HG02870 (cell line): ENCODE data around the gene CWH43.
"Not testable (repeated sequence)": the region's sequence is repeated elsewhere in the genome, so short reads cannot be mapped to it uniquely, and the experiment has no call there.

Source experiments
- ATAC-seq: cut with Tn5 transposase; IDR thresholded peaks from one replicate; pipeline ENCODE4 v1.9.1; 2021; ENCODE audit warnings: mild to moderate bottlenecking, moderate library complexity; ENCODE audit not compliant: unreplicated experiment

CWH43 gene

DNA sequence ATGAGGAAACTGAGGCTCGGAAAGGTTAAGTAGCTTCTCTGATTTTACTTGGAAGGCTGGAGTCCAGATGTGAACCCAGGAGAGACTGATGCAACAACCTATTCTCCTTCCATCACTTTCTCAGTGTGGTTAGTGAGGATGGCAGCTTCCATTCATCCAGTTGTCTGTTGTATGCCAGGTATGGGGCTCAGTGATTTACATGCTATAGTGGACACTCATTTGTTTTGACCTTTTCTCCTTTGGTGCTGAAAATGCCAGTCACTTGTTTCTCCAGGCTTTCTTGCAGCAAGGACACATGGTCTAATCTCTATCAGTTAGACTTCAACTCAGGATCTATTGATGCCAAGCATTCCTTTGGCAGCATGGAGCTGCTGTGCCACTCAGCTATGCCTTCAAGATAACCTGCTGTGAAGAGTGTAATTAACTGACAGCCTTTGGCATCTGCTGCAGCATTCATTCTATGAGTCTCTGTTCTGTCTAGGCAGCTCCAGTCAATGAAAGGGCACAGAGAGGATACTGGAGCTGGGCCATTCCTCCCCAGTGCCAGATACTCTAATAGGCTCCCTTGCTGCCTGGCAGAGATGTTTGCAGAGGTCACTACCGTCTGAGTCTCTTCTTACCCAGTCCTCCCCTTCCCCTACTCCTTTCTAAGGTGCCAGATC is 11.0 kb upstream of the CWH43 start:
- ATAC-seq, result no peak

DNA sequence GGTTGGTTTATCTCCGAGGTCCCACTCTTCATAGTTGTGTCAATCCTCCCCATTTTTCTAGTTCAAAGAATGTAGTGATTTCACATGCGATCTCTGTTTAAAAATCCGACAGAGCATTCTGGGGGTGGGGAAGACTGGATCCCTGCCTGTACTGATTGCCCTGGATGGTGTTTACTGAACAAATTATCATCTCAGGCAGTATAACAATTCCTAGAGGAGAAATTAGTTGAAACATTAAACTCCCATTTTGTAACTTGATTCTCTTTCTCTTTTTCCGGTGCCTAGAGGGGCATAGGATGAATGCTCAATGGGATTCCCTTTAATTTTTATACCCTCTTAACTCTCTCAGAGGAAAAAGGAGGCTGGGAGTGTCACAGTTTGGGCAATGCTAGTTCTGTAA is 10.0 kb upstream of the CWH43 start:
- ATAC-seq, result no peak

DNA sequence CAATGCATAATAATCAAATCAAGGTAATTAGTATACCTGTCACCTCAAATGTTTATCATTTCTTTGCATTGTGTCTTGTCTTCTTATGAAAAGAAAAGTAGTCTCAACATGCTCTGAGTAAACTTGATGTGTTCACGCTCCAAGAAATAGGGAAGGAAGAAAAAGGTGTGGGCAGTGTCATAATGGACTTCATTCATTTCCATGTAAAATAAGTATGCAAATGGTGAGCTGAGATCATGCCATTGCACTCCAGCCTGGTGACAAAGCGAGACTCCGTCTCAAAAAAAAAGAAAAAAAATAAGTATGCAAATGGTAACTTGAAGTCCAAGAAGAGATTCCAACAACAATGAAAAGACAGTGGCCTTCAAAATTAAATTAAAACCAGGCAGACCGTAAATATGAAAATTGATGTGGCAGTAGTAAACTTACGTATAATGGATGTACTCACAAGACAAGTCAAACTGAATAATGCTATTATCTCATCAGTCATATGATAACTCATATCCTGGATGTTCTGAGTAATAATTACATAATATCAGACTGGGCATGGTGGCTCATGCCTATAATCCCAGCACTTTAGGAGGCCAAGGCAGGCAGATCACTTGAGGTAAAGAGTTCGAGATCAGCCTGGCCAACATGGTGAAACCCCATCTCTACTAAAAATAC is 6.0 kb upstream of the CWH43 start:
- ATAC-seq, result no peak

DNA sequence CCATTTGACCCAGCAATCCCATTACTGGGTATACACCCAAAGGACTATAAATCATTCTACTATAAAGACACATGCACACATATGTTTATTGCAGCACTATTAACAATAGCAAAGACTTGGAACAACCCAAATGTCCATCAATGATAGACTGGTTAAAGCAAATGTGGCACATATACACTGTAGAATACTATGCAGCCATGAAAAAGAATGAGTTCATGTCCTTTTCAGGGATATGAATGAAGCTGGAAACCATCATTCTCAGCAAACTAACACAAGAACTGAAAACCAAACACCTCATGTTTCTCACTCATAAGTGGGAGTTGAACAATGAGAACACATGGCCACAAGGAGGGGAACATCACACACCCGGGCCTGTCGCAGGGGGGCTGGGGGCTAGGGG is 2.1 kb upstream of the CWH43 start:
- ATAC-seq, result not testable (repeated sequence)

GRCh38 chr4:48985602-48985975 is 486 bp upstream of the CWH43 start:
- no peak for ATAC-seq

GRCh38 chr4:48986654-48987164 is 634 bp downstream of the CWH43 start:
- ATAC-seq, result no peak

- ATAC-seq, result no peak
Observed at GRCh38 chr4:48989461-48990203, 3.6 kb downstream of the CWH43 start.

DNA sequence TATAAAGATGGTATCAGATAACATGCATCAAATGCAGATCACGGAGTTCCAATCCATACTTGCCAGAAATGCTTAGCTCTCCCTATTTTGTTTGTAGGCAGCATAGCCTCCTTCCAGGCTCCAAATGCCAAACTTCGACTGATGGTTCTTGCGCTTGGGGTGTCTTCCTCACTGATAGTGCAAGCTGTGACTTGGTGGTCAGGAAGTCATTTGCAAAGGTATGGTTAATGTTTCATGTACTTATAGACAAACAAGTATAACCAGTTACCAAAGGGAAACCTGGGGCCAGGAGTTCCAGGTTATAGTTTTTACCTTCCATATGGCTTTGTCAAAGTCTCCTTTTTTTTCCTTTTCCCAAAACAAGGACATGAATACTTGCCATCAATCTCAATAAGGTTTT is 5.3 kb downstream of the CWH43 start:
- no peak for ATAC-seq

GRCh38 chr4:48997962-48998361 is 11.9 kb downstream of the CWH43 start:
- ATAC-seq, result no peak

- no peak for ATAC-seq
Observed at GRCh38 chr4:48998440-48998839, 12.4 kb downstream of the CWH43 start.

DNA sequence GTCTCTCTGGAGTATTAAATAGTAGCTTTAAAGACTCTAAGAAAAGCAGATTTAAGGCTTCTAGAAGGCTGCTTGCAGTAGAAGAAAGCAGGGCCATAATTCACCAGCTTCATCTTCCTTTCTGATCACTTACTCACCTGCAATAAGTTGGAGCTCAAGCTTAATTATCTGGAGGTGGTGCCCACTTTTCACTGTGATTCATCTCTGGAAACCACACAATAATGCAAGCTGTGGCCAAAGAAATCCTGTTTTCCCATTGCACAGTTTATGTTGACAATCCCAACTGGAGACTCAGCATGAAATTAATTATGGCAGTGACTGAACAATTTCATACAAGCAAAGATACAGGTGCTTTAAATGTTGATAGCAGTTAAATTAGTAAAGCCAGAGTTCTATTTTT is 14.7 kb downstream of the CWH43 start:
- ATAC-seq, result no peak

GRCh38 chr4:49002931-49003330 is 16.9 kb downstream of the CWH43 start:
- ATAC-seq, result no peak

DNA sequence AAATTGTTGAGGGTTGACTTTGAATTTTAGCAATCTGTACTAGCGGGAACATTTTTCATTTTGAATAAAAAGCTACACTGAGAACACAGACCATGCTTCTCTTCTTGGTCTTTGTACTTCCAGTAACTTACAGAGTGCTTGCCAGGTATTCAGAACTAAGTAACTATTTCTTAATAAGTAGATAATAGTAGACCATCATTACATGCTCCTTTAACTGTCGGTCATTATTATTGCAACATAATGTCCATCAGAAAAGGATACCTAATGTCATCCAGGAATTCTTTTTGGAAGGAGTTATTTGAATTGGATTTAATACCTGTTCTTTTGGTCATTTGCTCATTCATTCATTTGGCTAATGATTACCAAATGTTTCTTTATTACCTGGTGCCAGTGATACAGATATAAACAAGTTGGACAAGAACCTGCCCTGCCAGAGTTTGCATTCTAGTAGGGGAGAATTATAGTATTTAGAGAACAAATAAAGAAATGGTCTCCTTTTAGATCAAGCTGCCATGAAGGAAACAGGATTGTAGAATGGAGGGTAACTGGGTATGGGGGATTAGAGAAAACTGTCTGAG is 32.7 kb downstream of the CWH43 start:
- no peak for ATAC-seq

DNA sequence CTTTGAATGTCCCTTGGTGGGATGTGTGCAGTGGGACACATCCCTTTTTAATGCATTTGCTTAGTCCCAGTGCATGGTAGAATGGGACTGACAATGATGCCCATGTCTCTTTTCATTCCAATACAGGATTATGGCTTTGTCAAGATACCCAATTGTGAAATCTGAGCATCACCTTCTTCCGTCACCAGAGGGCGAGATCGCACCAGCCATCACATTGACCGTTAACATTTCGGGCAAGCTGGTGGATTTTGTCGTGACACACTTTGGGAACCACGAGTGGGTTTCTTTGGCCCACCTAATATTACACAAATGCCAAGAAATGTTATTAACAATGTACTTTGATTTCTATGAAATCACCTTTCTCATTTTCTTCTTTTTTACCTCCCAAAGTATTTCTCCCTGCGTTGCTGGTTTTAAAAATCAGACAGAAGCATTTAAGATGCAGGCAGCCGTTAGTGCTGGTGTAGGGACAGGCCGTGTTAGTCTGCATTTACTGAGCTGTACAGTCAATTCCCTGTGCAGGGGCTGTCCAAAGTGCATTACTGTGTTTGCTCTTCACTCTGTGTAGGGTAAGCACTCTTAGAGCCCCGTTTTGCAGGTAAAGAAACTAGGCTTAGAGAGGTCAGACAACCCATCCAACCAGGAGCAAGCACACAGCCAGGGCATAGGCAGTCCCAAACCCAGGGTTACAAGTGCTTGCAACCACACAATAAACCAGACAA is 46.5 kb downstream of the CWH43 start:
- no peak for ATAC-seq

DNA sequence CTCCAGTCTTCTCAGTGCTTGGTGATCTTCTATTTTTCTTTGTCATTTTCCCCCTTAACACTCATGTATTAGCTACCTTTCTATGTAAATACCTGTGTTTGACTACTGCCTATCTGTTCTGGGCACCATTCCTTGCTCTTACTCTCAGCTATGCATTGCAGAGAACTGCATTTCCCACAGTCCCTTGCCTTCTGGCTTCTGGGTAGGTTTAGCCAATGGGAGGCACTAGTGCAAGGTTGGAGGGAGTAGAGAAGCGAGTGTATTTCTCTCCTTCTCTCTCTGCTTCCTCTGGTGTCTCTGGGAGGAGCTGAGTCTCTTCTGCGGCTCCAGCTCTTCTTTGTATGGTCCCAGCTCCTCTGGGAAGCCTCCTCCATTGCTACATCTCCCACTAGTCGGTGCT is 50.5 kb downstream of the CWH43 start:
- ATAC-seq, result no peak

DNA sequence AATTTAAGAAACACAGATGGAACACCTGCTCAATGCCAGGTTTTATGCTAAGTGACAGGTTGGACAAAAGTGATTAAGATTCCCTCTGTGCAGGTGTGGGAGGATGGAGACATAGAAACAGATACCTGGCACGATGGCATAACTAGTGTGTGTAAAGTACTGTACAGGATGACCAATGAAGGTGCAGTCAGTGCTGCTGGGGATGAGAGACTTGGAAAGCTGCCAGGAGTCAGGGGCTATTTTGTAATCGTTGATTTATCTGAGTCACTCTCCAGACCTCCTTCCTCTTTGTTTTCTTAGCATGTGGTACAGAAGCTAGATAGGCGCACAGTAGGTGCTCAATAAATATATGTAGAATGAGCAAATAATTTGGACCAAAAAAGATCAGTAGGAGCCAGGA is 58.2 kb downstream of the CWH43 start:
- no peak for ATAC-seq

GRCh38 chr4:49058306-49058705 is 72.2 kb downstream of the CWH43 start:
- ATAC-seq, result no peak

GRCh38 chr4:49063670-49064069 is 77.6 kb downstream of the CWH43 start:
- ATAC-seq, result no peak

DNA sequence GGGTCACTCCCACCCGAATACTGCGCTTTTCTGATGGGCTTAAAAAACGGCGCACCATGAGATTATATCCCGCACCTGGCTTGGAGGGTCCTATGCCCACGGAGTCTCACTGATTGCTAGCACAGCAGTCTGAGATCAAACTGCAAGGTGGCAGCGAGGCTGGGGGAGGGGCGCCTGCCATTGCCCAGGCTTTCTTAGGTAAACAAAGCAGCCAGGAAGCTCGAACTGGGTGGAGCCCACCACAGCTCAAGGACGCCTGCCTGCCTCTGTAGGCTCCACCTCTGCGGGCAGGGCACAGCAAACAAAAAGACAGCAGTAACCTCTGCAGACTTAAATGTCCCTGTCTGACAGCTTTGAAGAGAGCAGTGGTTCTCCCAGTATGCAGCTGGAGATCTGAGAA is 86.1 kb downstream of the CWH43 start:
- ATAC-seq, result not testable (repeated sequence)

- ATAC-seq, result not testable (repeated sequence)
Observed at GRCh38 chr4:49091883-49092282, 105.8 kb downstream of the CWH43 start.

GRCh38 chr4:49092608-49093135 is 106.6 kb downstream of the CWH43 start:
- peak; percentile 40 for ATAC-seq
